ENCODE results near the gene C2CD4C. TPM values are rescaled to one million over a fixed set of nuclear protein-coding genes. Genes with fewer than 3 reads are reported as not detected.

C2CD4C gene
- total RNA-seq, 1 experiment from 2014 or later = 0.29 TPM

GRCh38 chr19:390386-391206, 18.4 kb downstream of the C2CD4C start:
- Histone ChIP-seq H3K27me3 (ENCODE audit: low read length) (no peaks in the 10 kb centered on the region), H3K4me3 (ENCODE audit: low read length) (no peak overlapping the region), H3K4me1 (ENCODE audit: insufficient read depth, low read length) (no peaks in the 10 kb centered on the region), H4K20me1 (ENCODE audit: low read length) (no peaks in the 10 kb centered on the region), H3K36me3 (ENCODE audit: low read depth, low read length) (no peaks in the 10 kb centered on the region), H3K4me2 (ENCODE audit: low read length) (no peak overlapping the region), H3K27ac (ENCODE audit: low read length) (no peak overlapping the region), H3K79me2 (ENCODE audit: low read length) (no peaks in the 10 kb centered on the region), H3K9me2 (replicated peaks; ENCODE audit: low read length) (no peaks in the 10 kb centered on the region), H2AFZ (ENCODE audit: low read length) (no peak overlapping the region), H3K9ac (ENCODE audit: low read length) (no peak overlapping the region), H3F3A (ENCODE audit: low read length, unreplicated experiment) (no peaks in the 10 kb centered on the region), H3K9me3 (ENCODE audit: low read length) (no peaks in the 10 kb centered on the region)
- ChIA-PET POLR2A (ENCODE audit: unreplicated experiment) (no interaction called here), CTCF (no interaction called here)
- intact Hi-C loops (cut with micrococcal nuclease) = no loop called here
- DNase-seq = no peak
- no peak for ATAC-seq
- BruUV-seq (replicated peaks) = no TSS peak
- TF ChIP-seq EZH2 (IDR thresholded peaks at IDR 0.05; ENCODE audit: low read length, unreplicated experiment) (no peak), EZH2phosphoT487 (IDR thresholded peaks at IDR 0.05; ENCODE audit: borderline replicate concordance, low read length) (no peak), CTCF (conservative IDR thresholded peaks at IDR 0.05; ENCODE audit: low read depth, low read length) (no peak)

- ATAC-seq (no peak), DNase-seq (no peak)
- ChIA-PET CTCF (no interaction called here), POLR2A (ENCODE audit: unreplicated experiment) (no interaction called here)
- Histone ChIP-seq H3K9me2 (replicated peaks; ENCODE audit: low read length) (no peaks in the 10 kb centered on the region), H2AFZ (ENCODE audit: low read length) (no peak overlapping the region), H3F3A (ENCODE audit: low read length, unreplicated experiment) (no peaks in the 10 kb centered on the region), H4K20me1 (ENCODE audit: low read length) (no peaks in the 10 kb centered on the region), H3K36me3 (ENCODE audit: low read depth, low read length) (no peaks in the 10 kb centered on the region), H3K27ac (ENCODE audit: low read length) (no peak overlapping the region), H3K4me2 (ENCODE audit: low read length) (no peak overlapping the region), H3K79me2 (ENCODE audit: low read length) (no peaks in the 10 kb centered on the region), H3K9ac (ENCODE audit: low read length) (no peak overlapping the region), H3K9me3 (ENCODE audit: low read length) (no peaks in the 10 kb centered on the region), H3K27me3 (ENCODE audit: low read length) (no peaks in the 10 kb centered on the region), H3K4me1 (ENCODE audit: insufficient read depth, low read length) (no peaks in the 10 kb centered on the region), H3K4me3 (ENCODE audit: low read length) (no peak overlapping the region)
- BruUV-seq (replicated peaks) = no TSS peak
- intact Hi-C loops (cut with micrococcal nuclease) = no loop called here
- no peak for TF ChIP-seq EZH2 (IDR thresholded peaks at IDR 0.05; ENCODE audit: low read length, unreplicated experiment)
- TF ChIP-seq CTCF (conservative IDR thresholded peaks at IDR 0.05; ENCODE audit: low read depth, low read length) = no peak
- TF ChIP-seq EZH2phosphoT487 (IDR thresholded peaks at IDR 0.05; ENCODE audit: borderline replicate concordance, low read length) = no peak
These were observed 19.0 kb downstream of the C2CD4C start for GRCh38 chr19:389935-390289.

GRCh38 chr19:389255-389934, 19.6 kb downstream of the C2CD4C start:
- ChIA-PET POLR2A (ENCODE audit: unreplicated experiment) (no interaction called here), CTCF (no interaction called here)
- no TSS peak for BruUV-seq (replicated peaks)
- TF ChIP-seq CTCF (conservative IDR thresholded peaks at IDR 0.05; ENCODE audit: low read depth, low read length) = no peak
- TF ChIP-seq EZH2 (IDR thresholded peaks at IDR 0.05; ENCODE audit: low read length, unreplicated experiment) = no peak
- TF ChIP-seq EZH2phosphoT487 (IDR thresholded peaks at IDR 0.05; ENCODE audit: borderline replicate concordance, low read length) = no peak
- Histone ChIP-seq H3K4me2 (ENCODE audit: low read length) (no peak overlapping the region), H3K4me1 (ENCODE audit: insufficient read depth, low read length) (no peaks in the 10 kb centered on the region), H4K20me1 (ENCODE audit: low read length) (no peaks in the 10 kb centered on the region), H2AFZ (ENCODE audit: low read length) (no peak overlapping the region), H3F3A (ENCODE audit: low read length, unreplicated experiment) (no peaks in the 10 kb centered on the region), H3K9ac (ENCODE audit: low read length) (no peak overlapping the region), H3K36me3 (ENCODE audit: low read depth, low read length) (no peaks in the 10 kb centered on the region), H3K79me2 (ENCODE audit: low read length) (no peaks in the 10 kb centered on the region), H3K27me3 (ENCODE audit: low read length) (no peaks in the 10 kb centered on the region), H3K4me3 (ENCODE audit: low read length) (no peak overlapping the region), H3K27ac (ENCODE audit: low read length) (no peak overlapping the region), H3K9me3 (ENCODE audit: low read length) (no peaks in the 10 kb centered on the region), H3K9me2 (replicated peaks; ENCODE audit: low read length) (no peaks in the 10 kb centered on the region)
- intact Hi-C loops (cut with micrococcal nuclease) = no loop called here
- no peak for DNase-seq
- no peak for ATAC-seq
